ENCODE measurements around the gene PPP1R18. TPM values are rescaled to one million over a fixed set of nuclear protein-coding genes. Genes with fewer than 3 reads are reported as not detected.

Gene PPP1R18
- total RNA-seq, 1 donor from 2014 or later = 33.1 TPM

- Mint-ChIP-seq H3K27ac (peak overlapping the region; percentile 81), H3K9me3 (no peaks in the 10 kb centered on the region)
- peak; percentile 89 for DNase-seq (ENCODE audit: extremely low spot score, unreplicated experiment)
Observed at GRCh38 chr6:30686908-30687658, 638 bp upstream of the PPP1R18 start.

GRCh38 chr6:30685157-30686008 is 1.1 kb downstream of the PPP1R18 start:
- Mint-ChIP-seq H3K4me3 (peak overlapping the region; percentile 99), H3K27ac (peak overlapping the region; percentile 39), H3K4me1 (ENCODE audit: unreplicated experiment) (peaks cover 58% of the 10 kb centered on the region), H3K9me3 (no peaks in the 10 kb centered on the region), H3K27me3 (no peaks in the 10 kb centered on the region), H3K36me3 (peaks cover 11% of the 10 kb centered on the region)
- TF ChIP-seq CTCF (conservative IDR thresholded peaks at IDR 0.05) = no peak
- DNase-seq (ENCODE audit: extremely low spot score, unreplicated experiment) = no peak

More at GRCh38 chr6:30686908-30687658, 638 bp upstream of the PPP1R18 start:
- no peak for TF ChIP-seq CTCF (conservative IDR thresholded peaks at IDR 0.05)
- peak overlapping the region; percentile 99 for H3K4me3 Mint-ChIP-seq
- peaks cover 65% of the 10 kb centered on the region for H3K4me1 Mint-ChIP-seq (ENCODE audit: unreplicated experiment)
- peaks cover 7% of the 10 kb centered on the region for H3K36me3 Mint-ChIP-seq
- no peaks in the 10 kb centered on the region for H3K27me3 Mint-ChIP-seq

- TF ChIP-seq CTCF (conservative IDR thresholded peaks at IDR 0.05) = no peak
- Mint-ChIP-seq H3K4me1 (ENCODE audit: unreplicated experiment) (peaks cover 55% of the 10 kb centered on the region), H3K36me3 (peaks cover 11% of the 10 kb centered on the region), H3K27ac (peak overlapping the region; percentile 59), H3K9me3 (no peaks in the 10 kb centered on the region), H3K4me3 (peak overlapping the region; percentile 87), H3K27me3 (no peaks in the 10 kb centered on the region)
- no peak for DNase-seq (ENCODE audit: extremely low spot score, unreplicated experiment)
Observed at GRCh38 chr6:30684386-30685156, 1.9 kb downstream of the PPP1R18 start.

- Mint-ChIP-seq H3K27ac (peak overlapping the region; percentile 59), H3K4me3 (peak overlapping the region; percentile 87), H3K36me3 (peaks cover 11% of the 10 kb centered on the region), H3K4me1 (ENCODE audit: unreplicated experiment) (peaks cover 59% of the 10 kb centered on the region), H3K27me3 (no peaks in the 10 kb centered on the region), H3K9me3 (no peaks in the 10 kb centered on the region)
- no peak for TF ChIP-seq CTCF (conservative IDR thresholded peaks at IDR 0.05)
- no peak for DNase-seq (ENCODE audit: extremely low spot score, unreplicated experiment)
Observed at GRCh38 chr6:30683980-30684338, 2.5 kb downstream of the PPP1R18 start.

- H3K27me3 Mint-ChIP-seq = no peaks in the 10 kb centered on the region
- H3K9me3 Mint-ChIP-seq = no peaks in the 10 kb centered on the region
- peaks cover 59% of the 10 kb centered on the region for H3K4me1 Mint-ChIP-seq (ENCODE audit: unreplicated experiment)
- H3K27ac Mint-ChIP-seq = peak overlapping the region; percentile 92
- peaks cover 12% of the 10 kb centered on the region for H3K36me3 Mint-ChIP-seq
- no peak for DNase-seq (ENCODE audit: extremely low spot score, unreplicated experiment)
- H3K4me3 Mint-ChIP-seq = peak overlapping the region; percentile 87
- TF ChIP-seq CTCF (conservative IDR thresholded peaks at IDR 0.05) = no peak
Observed at GRCh38 chr6:30683183-30683979, 3.1 kb downstream of the PPP1R18 start.
